Myocyte (in vitro differentiated cells): Measurements from ENCODE around the gene JPH3. TPM values are rescaled to one million over a fixed set of nuclear protein-coding genes. Genes with fewer than 3 reads are reported as not detected.

ENCODE experiments used
- DNase-seq: peaks from one replicate; pipeline ENCODE4 v3.0.0-alpha.2; 2012; ENCODE audit warnings: low read depth
- total RNA-seq: library from RNA; depleted of rRNA; stranded (reverse); fragments of >200 nt; gene quantifications from 2 replicates; pipeline ENCODE4 v1.2.3, GENCODE V29; 2014

Gene JPH3
- total RNA-seq, 1 donor from 2014 or later = not detected

GRCh38 chr16:87598431-87598830 lies 3.9 kb upstream of the JPH3 start:
- DNase-seq = no peak

GRCh38 chr16:87600246-87600645 lies 2.1 kb upstream of the JPH3 start:
- DNase-seq = no peak

GRCh38 chr16:87601401-87601981 lies 817 bp upstream of the JPH3 start:
- DNase-seq = no peak

- DNase-seq = no peak
These were observed 744 bp downstream of the JPH3 start for GRCh38 chr16:87602821-87603683.

- DNase-seq = no peak
These were observed 1.7 kb downstream of the JPH3 start for GRCh38 chr16:87603684-87604633.

GRCh38 chr16:87604634-87605111 lies 2.4 kb downstream of the JPH3 start:
- no peak for DNase-seq

- DNase-seq = no peak
These were observed 4.9 kb downstream of the JPH3 start for GRCh38 chr16:87607223-87607622.

GRCh38 chr16:87607871-87608270 lies 5.6 kb downstream of the JPH3 start:
- DNase-seq = no peak

GRCh38 chr16:87608400-87608985 lies 6.2 kb downstream of the JPH3 start:
- peak; percentile 77 for DNase-seq

GRCh38 chr16:87610026-87610425 lies 7.7 kb downstream of the JPH3 start:
- no peak for DNase-seq

GRCh38 chr16:87611456-87611855 lies 9.1 kb downstream of the JPH3 start:
- no peak for DNase-seq

GRCh38 chr16:87613961-87614360 lies 11.7 kb downstream of the JPH3 start:
- DNase-seq = no peak

GRCh38 chr16:87615621-87616041 lies 13.3 kb downstream of the JPH3 start:
- no peak for DNase-seq

GRCh38 chr16:87616556-87616955 lies 14.2 kb downstream of the JPH3 start:
- no peak for DNase-seq

- no peak for DNase-seq
These were observed 15.9 kb downstream of the JPH3 start for GRCh38 chr16:87618216-87618615.

- DNase-seq = no peak
These were observed 17.3 kb downstream of the JPH3 start for GRCh38 chr16:87619360-87620200.

GRCh38 chr16:87620201-87620495 lies 17.8 kb downstream of the JPH3 start:
- no peak for DNase-seq

- DNase-seq = no peak
These were observed 19.2 kb downstream of the JPH3 start for GRCh38 chr16:87621550-87621829.

GRCh38 chr16:87621976-87622713 lies 19.8 kb downstream of the JPH3 start:
- DNase-seq = peak; percentile 13

- DNase-seq = no peak
These were observed 20.5 kb downstream of the JPH3 start for GRCh38 chr16:87622756-87623319.
